Adipocyte (in vitro differentiated cells): ENCODE data around the gene CTF1.
A peak's percentile ranks its signal among the peaks of the same experiment; 100 is the strongest.

ENCODE experiments used
- DNase-seq: peaks from one replicate; pipeline ENCODE4 v3.0.0-alpha.2; 2015; ENCODE audit warnings: low read depth
- H3K27me3 ChIP-seq: replicated peaks from 2 replicates; pipeline ENCODE4 v1.7.0; 2013; ENCODE audit warnings: mild to moderate bottlenecking, low read length, moderate library complexity; ENCODE audit not compliant: control insufficient read depth, insufficient read depth
- H3K36me3 ChIP-seq: 2 replicates; pipeline ENCODE4 v1.7.0; 2013; ENCODE audit warnings: low read length, mild to moderate bottlenecking, moderate library complexity; ENCODE audit not compliant: control insufficient read depth, insufficient read depth, severe bottlenecking
- H3K4me1 ChIP-seq: 2 replicates; pipeline ENCODE4 v1.7.0; 2013; ENCODE audit warnings: mild to moderate bottlenecking, low read length, moderate library complexity; ENCODE audit not compliant: control insufficient read depth, insufficient read depth
- H3K4me3 ChIP-seq: 2 replicates; pipeline ENCODE4 v1.7.0; 2013; ENCODE audit warnings: mild to moderate bottlenecking, low read length, moderate library complexity
- H3K9ac ChIP-seq: 2 replicates; pipeline ENCODE4 v1.7.0; 2013; ENCODE audit warnings: mild to moderate bottlenecking, low read length, moderate library complexity
- H3K9me3 ChIP-seq: 2 replicates; pipeline ENCODE4 v1.7.0; 2013; ENCODE audit warnings: mild to moderate bottlenecking, low read length, moderate library complexity; ENCODE audit not compliant: control insufficient read depth

CTF1 gene

GRCh38 chr16:30942426-30942806 lies 46.0 kb downstream of the CTF1 start:
- DNase-seq: no peak
- Histone ChIP-seq H3K27me3 (no peaks in the 10 kb centered on the region), H3K36me3 (peaks cover 22% of the 10 kb centered on the region)

DNA sequence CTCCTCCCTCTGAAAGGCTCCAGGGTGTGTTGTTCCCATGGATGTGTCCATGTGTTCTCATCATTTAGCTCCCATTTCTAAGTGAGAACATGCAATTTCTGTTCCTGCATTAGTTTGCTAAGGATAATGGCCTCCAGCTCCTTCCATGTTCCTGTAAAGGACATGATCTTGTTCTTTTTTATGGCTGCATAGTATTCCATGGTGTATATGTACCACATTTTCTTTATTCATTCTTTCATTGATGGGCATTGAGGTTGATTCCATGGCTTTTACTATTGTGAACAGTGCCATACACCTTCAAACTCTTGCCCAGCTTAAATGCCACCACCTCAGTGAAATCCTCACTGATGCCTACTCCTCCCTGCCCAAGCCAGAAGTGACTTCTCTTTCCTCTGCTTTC lies 47.9 kb downstream of the CTF1 start:
- H3K4me1 ChIP-seq: peaks cover 6% of the 10 kb centered on the region
- H3K9me3 ChIP-seq: no peaks in the 10 kb centered on the region
- DNase-seq: no peak
- H3K27me3 ChIP-seq: no peaks in the 10 kb centered on the region
- H3K4me3 ChIP-seq: no peak overlapping the region
- H3K9ac ChIP-seq: no peak overlapping the region
- peaks cover 22% of the 10 kb centered on the region for H3K36me3 ChIP-seq

More at GRCh38 chr16:30942426-30942806, 46.0 kb downstream of the CTF1 start:
- no peaks in the 10 kb centered on the region for H3K9me3 ChIP-seq
- peaks cover 12% of the 10 kb centered on the region for H3K4me1 ChIP-seq
- H3K4me3 ChIP-seq: no peak overlapping the region
- no peak overlapping the region for H3K9ac ChIP-seq

- peaks cover 22% of the 10 kb centered on the region for H3K36me3 ChIP-seq
- DNase-seq: no peak
- no peak overlapping the region for H3K4me3 ChIP-seq
- no peaks in the 10 kb centered on the region for H3K9me3 ChIP-seq
- H3K27me3 ChIP-seq: no peaks in the 10 kb centered on the region
- H3K4me1 ChIP-seq: peaks cover 24% of the 10 kb centered on the region
- no peak overlapping the region for H3K9ac ChIP-seq
Measured at GRCh38 chr16:30946671-30947540, 50.5 kb downstream of the CTF1 start.

DNA sequence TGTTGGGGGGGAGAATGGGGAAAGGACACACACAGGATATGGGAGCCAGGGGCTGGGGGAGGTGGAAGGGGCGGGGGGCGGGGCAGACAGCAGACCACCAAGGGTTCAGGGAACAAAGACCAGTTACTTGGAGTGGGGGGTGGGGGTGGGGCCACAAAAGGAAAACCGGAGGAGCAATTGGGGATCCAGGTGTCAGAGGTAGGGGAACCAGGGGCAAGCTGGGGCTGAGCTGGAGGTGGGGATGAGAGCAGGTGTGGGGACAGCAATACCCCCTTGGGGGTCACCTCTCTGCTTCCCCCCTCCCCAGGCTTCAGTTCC lies 51.1 kb downstream of the CTF1 start:
- Histone ChIP-seq H3K27me3 (no peaks in the 10 kb centered on the region), H3K9me3 (no peaks in the 10 kb centered on the region), H3K9ac (no peak overlapping the region), H3K4me1 (peaks cover 29% of the 10 kb centered on the region), H3K4me3 (no peak overlapping the region), H3K36me3 (peaks cover 17% of the 10 kb centered on the region)
- DNase-seq: no peak

DNA sequence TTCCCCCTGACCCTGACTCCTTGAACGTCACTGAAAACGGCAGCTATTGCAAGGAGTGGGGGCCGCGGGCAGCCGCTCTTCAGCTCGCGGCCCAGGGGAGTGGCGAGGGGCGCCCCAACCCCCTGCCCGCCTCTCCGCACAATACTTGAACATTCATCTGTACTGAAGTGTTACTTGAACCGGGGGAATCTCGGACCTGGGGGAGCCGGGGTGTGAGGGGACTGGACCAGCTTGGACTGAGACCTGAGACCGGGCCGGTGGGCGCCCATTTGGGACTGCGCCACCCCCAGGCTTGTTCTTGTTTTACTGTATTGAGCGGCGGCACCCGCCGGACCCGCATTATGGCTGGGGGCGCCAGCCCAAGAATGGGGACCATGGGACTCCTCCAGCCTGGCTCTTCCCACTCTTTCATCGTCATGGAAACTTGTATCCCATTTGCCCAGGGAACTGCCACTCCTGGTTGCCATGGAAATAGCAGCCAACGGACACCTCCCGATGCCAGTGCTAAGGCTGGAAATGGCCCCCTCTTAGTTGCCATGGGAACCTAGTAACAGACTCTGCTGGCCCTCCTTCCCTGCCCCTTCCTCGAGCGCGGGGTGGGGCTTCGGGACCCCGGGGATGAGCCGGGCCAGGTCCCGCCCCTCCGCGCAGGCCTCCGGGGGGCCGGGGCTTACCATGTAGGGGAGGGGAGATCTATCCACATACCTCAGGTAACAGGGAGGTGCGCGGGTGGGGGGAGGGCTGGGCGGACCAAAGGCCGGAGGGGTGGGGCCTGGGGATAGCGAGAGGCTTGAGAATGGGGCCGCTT lies 51.6 kb downstream of the CTF1 start:
- peaks cover 12% of the 10 kb centered on the region for H3K36me3 ChIP-seq
- peak overlapping the region; percentile 91 for H3K4me3 ChIP-seq
- no peaks in the 10 kb centered on the region for H3K9me3 ChIP-seq
- H3K4me1 ChIP-seq: peaks cover 32% of the 10 kb centered on the region
- peak overlapping the region; percentile 90 for H3K9ac ChIP-seq
- DNase-seq: peak; percentile 98
- H3K27me3 ChIP-seq: no peaks in the 10 kb centered on the region

DNA sequence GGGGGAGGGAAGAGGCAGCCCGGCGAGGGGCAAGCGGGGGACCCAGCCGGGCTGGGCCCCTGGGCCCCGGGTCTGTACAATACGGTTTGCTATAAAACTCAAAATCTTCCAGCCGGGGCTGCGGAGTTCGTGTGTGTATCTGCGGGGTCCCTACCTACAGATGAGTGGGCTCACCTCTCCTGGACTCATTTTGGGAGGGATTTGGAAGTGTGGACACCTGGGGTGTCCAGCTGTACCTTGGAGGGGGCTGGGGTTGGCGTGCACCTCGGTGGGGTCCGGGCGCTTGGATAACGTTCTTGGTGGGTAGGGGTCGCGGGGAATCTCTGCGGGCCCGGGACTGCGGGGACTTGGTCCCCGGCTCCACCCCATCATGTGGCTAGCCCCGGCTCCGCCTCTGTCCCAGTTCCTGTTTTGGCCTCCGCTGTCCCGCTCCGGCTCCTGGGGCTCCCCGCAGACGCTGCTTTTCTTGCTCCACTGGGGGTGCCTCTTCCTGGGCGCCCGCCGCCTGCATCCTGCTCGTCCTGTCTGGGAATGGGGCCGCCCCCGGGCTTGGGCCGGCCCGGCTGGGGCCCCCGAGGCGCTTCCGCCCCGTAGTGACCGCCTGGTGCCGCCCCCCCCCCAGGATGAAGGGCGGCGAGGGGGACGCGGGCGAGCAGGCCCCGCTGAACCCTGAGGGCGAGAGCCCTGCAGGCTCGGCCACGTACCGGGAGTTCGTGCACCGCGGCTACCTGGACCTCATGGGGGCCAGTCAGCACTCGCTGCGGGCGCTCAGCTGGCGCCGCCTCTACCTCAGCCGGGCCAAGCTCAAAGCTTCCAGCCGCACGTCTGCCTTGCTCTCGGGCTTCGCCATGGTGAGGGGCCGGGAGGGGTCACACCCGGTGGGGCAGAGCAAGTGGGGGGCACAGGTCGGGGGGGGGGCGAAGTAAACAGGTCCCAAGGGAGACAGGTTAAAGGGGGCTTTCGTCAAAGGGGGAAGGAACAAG lies 52.5 kb downstream of the CTF1 start, which contains the start of gene ORAI3:
Gene ORAI3, plus strand, starts transcription at position 402 of the 983 bp plus-strand sequence. Its CDS starts 222 bp downstream, at position 624.
- Histone ChIP-seq H3K36me3 (peaks cover 8% of the 10 kb centered on the region), H3K27me3 (no peaks in the 10 kb centered on the region), H3K9ac (peak within 1 kb of the TSS; percentile 90), H3K9me3 (no peaks in the 10 kb centered on the region), H3K4me1 (peaks cover 41% of the 10 kb centered on the region), H3K4me3 (peak within 1 kb of the TSS; percentile 91)
- peak; percentile 80 for DNase-seq

- peak; percentile 79 for DNase-seq
- H3K4me3 ChIP-seq: peak overlapping the region; percentile 91
- H3K36me3 ChIP-seq: peaks cover 4% of the 10 kb centered on the region
- H3K9me3 ChIP-seq: no peaks in the 10 kb centered on the region
- H3K27me3 ChIP-seq: no peaks in the 10 kb centered on the region
- H3K4me1 ChIP-seq: peaks cover 43% of the 10 kb centered on the region
- peak overlapping the region; percentile 90 for H3K9ac ChIP-seq
Measured at GRCh38 chr16:30949650-30950515, 53.5 kb downstream of the CTF1 start.

DNA sequence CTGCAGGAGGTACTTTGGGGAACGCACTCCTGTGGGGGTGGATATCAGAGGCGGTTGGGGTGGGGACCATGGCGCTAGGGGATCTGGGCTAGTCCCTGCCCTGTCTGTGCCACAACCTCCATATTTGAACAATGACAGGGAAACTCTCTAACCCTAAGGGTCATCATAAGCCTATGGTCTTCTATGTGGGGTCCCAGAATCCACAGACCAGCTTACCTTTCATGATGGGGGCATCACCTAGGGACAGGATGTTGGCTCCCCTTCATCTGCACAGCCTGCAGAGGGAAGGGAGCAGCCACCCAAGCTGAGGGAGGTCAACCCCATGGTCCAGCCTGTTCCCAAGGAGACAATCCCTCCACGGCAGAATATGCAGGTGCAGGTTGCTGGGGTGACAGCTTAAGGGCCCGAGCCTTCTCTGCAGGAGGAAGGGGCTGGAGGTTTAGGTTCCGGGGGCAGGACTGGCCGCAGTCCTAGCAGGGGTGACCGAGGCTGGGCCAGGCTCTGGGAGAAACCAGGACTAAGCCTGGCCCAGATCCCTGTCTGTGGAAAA lies 54.2 kb downstream of the CTF1 start:
- no peak for DNase-seq
- Histone ChIP-seq H3K9ac (peak overlapping the region; percentile 90), H3K9me3 (no peaks in the 10 kb centered on the region), H3K4me1 (peaks cover 43% of the 10 kb centered on the region), H3K36me3 (peaks cover 4% of the 10 kb centered on the region), H3K27me3 (no peaks in the 10 kb centered on the region), H3K4me3 (peak overlapping the region; percentile 91)

DNA sequence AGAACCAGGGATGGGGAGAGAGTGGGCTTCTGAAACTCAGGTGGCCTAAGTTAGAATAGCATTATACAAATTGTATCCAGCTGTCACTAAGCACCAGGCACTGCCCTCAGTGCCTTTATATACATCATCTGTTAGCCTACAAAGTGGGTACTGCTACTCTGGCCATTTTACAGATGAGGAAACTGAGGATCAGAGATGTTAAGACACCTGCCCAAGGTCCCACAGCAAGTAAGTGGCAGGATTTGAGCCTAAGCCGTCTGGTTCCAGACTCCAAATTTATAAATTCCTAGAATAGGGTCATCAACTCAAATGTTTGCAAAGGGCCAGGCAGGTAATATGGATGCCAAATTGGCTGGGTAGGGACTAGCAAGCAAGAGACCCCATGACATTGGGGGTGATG lies 54.8 kb downstream of the CTF1 start:
- no peak for DNase-seq
- H3K9ac ChIP-seq: peak overlapping the region; percentile 13
- H3K36me3 ChIP-seq: peaks cover 4% of the 10 kb centered on the region
- no peaks in the 10 kb centered on the region for H3K9me3 ChIP-seq
- no peaks in the 10 kb centered on the region for H3K27me3 ChIP-seq
- H3K4me3 ChIP-seq: no peak overlapping the region
- H3K4me1 ChIP-seq: peaks cover 43% of the 10 kb centered on the region

DNA sequence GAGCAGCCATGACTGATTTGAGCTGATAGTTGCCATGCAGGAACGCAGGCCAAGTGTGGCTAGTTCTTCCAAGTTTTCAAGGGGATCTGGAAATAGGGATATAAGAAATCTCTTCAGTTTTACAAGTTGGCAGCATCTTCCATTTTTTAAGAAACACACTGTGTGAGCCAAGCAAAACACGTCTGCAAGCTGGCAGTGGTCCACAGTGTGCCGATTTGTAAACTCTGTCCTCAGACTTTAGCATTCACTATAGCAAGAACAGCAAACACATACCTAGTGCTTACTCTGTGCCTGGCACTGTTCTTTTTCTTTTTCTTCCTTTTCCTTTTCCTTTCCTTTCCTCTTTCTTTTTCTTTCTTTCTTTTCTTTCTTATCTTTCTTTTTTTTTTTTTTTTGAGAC lies 55.3 kb downstream of the CTF1 start:
- Histone ChIP-seq H3K4me1 (peaks cover 46% of the 10 kb centered on the region), H3K9me3 (no peaks in the 10 kb centered on the region), H3K9ac (peak overlapping the region; percentile 34), H3K36me3 (peaks cover under 1% of the 10 kb centered on the region), H3K4me3 (no peak overlapping the region), H3K27me3 (no peaks in the 10 kb centered on the region)
- peak; percentile 83 for DNase-seq
